Stimulated activated CD4-positive, alpha-beta T cell treated with anti-CD3 and anti-CD28 coated beads, Interleukin-12 subunit alpha, Interleukin-12 subunit beta, amount 100 ng/mL, for 4 hours (primary cell): ENCODE measurements around the gene SOX2.

Experiments used
- DNase-seq: peaks from one replicate; pipeline ENCODE4 v3.0.0-alpha.2; 2020

SOX2 gene

GRCh38 chr3:181705086-181705480 is 6.6 kb upstream of the SOX2 start:
- DNase-seq: no peak

GRCh38 chr3:181707980-181708379 is 3.7 kb upstream of the SOX2 start:
- DNase-seq: no peak

- DNase-seq: peak; percentile 65
Observed at GRCh38 chr3:181709537-181710279, 2.0 kb upstream of the SOX2 start.

GRCh38 chr3:181710345-181711291 is 1.1 kb upstream of the SOX2 start:
- no peak for DNase-seq

DNA sequence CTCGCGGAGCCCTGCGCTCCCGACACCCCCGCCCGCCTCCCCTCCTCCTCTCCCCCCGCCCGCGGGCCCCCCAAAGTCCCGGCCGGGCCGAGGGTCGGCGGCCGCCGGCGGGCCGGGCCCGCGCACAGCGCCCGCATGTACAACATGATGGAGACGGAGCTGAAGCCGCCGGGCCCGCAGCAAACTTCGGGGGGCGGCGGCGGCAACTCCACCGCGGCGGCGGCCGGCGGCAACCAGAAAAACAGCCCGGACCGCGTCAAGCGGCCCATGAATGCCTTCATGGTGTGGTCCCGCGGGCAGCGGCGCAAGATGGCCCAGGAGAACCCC is 464 bp downstream of the SOX2 start:
- DNase-seq: no peak

DNA sequence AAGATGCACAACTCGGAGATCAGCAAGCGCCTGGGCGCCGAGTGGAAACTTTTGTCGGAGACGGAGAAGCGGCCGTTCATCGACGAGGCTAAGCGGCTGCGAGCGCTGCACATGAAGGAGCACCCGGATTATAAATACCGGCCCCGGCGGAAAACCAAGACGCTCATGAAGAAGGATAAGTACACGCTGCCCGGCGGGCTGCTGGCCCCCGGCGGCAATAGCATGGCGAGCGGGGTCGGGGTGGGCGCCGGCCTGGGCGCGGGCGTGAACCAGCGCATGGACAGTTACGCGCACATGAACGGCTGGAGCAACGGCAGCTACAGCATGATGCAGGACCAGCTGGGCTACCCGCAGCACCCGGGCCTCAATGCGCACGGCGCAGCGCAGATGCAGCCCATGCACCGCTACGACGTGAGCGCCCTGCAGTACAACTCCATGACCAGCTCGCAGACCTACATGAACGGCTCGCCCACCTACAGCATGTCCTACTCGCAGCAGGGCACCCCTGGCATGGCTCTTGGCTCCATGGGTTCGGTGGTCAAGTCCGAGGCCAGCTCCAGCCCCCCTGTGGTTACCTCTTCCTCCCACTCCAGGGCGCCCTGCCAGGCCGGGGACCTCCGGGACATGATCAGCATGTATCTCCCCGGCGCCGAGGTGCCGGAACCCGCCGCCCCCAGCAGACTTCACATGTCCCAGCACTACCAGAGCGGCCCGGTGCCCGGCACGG is 991 bp downstream of the SOX2 start:
- DNase-seq: no peak

GRCh38 chr3:181713280-181713647 is 1.5 kb downstream of the SOX2 start:
- DNase-seq: no peak

DNA sequence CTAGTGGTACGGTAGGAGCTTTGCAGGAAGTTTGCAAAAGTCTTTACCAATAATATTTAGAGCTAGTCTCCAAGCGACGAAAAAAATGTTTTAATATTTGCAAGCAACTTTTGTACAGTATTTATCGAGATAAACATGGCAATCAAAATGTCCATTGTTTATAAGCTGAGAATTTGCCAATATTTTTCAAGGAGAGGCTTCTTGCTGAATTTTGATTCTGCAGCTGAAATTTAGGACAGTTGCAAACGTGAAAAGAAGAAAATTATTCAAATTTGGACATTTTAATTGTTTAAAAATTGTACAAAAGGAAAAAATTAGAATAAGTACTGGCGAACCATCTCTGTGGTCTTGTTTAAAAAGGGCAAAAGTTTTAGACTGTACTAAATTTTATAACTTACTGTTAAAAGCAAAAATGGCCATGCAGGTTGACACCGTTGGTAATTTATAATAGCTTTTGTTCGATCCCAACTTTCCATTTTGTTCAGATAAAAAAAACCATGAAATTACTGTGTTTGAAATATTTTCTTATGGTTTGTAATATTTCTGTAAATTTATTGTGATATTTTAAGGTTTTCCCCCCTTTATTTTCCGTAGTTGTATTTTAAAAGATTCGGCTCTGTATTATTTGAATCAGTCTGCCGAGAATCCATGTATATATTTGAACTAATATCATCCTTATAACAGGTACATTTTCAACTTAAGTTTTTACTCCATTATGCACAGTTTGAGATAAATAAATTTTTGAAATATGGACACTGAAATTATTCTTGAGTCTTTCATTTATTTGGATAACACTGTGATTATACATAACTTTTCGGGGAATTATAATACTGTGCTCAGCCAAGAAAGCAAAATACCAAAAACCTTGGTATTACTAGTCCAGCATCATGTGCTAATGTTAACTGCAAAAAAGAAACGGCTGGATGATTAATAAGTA is 2.2 kb downstream of the SOX2 start:
- no peak for DNase-seq

GRCh38 chr3:181715571-181716340 is 4.0 kb downstream of the SOX2 start:
- no peak for DNase-seq

DNA sequence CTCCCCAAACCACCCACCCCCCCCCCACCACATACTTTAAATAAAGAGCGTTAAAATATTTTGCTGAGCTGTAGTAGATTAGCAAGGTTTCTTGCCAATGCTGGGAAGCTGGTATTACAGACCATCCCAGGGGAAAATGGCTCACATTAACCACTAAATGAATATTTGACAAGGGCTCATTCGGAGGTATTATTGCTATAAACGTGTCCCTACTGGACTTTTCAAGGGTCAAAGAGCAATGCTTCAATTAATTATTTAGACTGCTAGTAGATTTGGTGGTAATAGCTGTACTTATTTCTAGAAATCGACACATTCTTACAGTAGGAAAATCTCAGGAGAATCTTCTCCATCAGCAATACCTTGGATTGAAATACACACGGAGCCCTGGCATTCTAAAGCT is 5.2 kb downstream of the SOX2 start:
- no peak for DNase-seq

DNA sequence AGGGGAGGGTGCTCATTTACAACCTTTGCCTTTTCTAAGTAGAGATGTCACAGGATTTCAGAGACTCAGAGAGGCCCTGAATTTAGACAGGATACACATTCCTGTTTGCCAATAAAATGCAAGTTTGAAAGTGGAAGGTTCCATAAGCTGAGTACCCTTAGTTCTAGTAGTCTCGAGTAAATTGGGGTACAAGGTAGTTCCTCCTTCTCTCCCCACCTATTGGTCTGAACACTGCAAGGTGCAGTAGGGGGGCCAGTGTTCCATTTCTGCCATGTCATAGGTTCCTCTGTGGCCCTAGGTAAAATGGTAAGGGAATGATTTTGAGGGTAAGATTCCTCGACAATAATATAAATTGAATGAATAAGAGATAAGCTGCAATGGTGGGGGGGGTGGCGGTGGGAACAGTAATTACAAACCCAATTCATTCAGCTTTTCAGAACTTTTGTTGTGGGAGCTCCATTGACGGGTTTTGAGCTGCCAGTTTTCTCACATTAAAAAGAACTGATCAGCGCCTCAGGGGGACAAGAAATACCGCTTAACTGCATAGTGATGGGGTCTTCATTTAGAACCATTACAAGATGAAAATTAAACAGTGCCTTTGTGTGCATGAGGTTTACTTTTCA is 5.9 kb downstream of the SOX2 start:
- DNase-seq: no peak

- no peak for DNase-seq
Observed at GRCh38 chr3:181718369-181718768, 6.6 kb downstream of the SOX2 start.

DNA sequence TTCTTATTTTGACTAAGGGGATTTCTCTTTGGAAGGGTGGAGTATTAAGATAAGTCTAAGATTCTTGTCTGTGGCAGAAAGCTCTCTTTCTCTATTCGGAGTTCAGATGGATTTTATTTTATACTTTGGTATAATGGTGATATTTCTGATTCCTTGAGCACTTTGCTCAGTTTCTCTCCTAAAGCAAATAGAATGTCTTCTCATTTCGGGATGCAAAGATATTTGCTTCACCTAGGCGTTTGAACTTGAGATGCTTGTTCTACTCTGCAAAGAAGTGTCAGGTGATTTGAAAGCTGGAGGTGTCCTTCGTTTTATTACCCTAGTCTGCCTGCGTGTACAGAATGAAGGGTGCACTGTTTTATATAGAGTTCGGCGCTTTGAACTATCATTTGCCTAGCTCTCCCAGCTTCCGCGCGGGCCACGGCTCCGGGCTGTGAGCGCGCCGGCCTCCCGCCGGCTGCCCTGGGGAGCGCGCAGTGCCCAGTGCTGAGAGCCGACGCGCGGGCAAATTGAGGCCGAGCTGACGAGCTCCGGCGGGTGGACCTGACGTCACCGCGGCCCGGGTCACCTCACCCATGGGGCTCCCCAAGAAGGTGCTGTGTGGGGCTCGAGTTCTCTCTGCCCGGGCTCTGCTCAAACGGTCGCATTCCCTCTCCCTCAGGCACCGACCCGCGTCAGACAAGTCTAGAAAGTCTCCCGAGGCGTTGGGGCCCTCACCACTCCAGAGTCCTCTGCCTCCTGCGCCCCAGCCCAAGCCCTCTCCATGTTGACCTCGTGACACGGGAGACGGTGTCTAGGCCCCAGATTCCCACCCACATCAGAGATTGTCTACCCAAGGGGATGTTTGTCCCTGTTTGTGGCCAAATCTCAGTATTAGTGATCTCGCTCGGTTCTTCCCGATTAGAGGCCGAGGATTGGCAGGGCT is 7.5 kb downstream of the SOX2 start:
- no peak for DNase-seq

GRCh38 chr3:181719991-181720680 is 8.4 kb downstream of the SOX2 start:
- no peak for DNase-seq

GRCh38 chr3:181721046-181721875 is 9.5 kb downstream of the SOX2 start:
- no peak for DNase-seq

DNA sequence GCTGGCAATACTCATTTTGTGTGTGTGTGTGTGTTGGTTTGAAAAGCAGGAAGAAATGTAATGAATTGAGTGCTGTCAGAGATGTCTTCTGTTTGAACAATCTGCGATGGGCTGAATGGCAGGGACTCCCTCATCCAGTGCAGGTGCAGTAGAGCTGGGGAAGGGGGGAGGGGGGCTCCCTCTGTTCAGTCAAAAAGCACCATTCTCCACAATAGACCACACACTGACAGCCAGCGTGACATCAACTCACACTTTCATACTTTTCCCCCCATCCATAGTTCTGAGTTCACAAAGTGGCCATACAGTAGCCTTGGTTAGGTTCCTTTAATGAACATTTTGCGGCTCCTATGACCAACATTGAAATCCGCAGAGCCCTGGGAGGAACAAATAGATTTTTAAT is 10.4 kb downstream of the SOX2 start:
- DNase-seq: no peak

DNA sequence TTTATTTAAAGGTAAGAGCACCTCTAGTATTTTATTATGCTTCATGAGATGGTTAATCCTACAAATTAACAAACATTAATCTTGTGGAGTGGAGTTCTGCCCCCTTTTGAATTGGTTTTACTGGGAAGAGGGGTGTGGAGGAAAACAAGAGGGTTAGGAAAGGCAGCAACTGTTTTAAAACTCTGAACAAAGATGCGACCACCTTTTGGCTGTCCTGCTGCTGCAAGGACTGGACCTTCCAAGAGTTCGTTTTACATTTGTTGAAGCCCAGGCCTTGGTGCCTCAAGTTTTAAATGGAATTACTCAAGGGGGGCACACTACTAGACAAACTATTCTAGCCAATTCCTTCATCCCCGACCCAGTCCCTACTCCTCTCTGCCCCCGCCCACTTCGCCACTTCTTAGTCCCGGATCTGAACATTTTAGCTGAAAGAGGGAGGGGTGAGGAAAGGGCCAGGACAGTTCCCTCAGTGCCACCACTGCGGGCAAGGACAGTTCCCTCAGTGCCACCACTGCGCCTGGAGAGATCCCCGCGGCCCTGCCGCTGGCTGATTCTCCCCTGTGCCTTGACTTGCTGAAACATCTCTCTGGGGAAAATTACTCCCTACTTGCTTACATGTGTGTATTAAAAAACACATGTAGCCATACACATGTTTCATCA is 11.2 kb downstream of the SOX2 start:
- DNase-seq: no peak

- DNase-seq: no peak
Observed at GRCh38 chr3:181723625-181724191, 12.0 kb downstream of the SOX2 start.
